H1 (cell line): Measurements from ENCODE around the gene COL4A4. TPM values are rescaled to one million over a fixed set of nuclear protein-coding genes. Genes with fewer than 3 reads are reported as not detected.

Experiments
- CTCF ChIA-PET: fragments of 300-600 bp; sonication (Branson Sonifier 250); formaldehyde crosslinking; loops from one replicate; lab custom pipeline; 2021; ENCODE audit not compliant: partially characterized antibody; lab: Charles Lee
- POLR2A ChIA-PET: fragments of 300-600 bp; sonication (Branson Sonifier 250); formaldehyde crosslinking; loops from one replicate; lab custom pipeline; 2021; ENCODE audit warnings: inconsistent platforms; ENCODE audit not compliant: partially characterized antibody; lab: Charles Lee
- DNase-seq, 2 experiments: peaks; one replicate each; pipeline versions ENCODE4 v3.0.0 to v3.0.0-alpha.2; 2010 to 2022; ENCODE audit warnings: low spot score in 2 of 2, low read depth in 1 of 2, mixed read lengths in 1 of 2
- FAIRE-seq: peaks from 2 replicates; lab custom pipeline; 2011; peaks lifted over from hg19 to GRCh38; lab: Jason Lieb, UNC
- H2AFZ ChIP-seq: 2 replicates; pipeline ENCODE4 v1.8.1; 2012; ENCODE audit warnings: low read length, inconsistent platforms
- H2AK5ac ChIP-seq: 2 replicates; pipeline ENCODE4 v1.6.1; 2013; ENCODE audit warnings: low read depth, low read length
- H2BK120ac ChIP-seq: replicated peaks from 2 replicates; pipeline ENCODE3; 2013; ENCODE audit warnings: low read depth, low read length, inconsistent platforms
- H2BK12ac ChIP-seq: 2 replicates; pipeline ENCODE4 v1.6.1; 2013; ENCODE audit warnings: low read depth, low read length
- H2BK15ac ChIP-seq: 2 replicates; pipeline ENCODE4 v1.6.1; 2013; ENCODE audit warnings: low read length
- H2BK20ac ChIP-seq: 2 replicates; pipeline ENCODE4 v1.6.1; 2013; ENCODE audit warnings: low read length
- H2BK5ac ChIP-seq: 2 replicates; pipeline ENCODE4 v1.6.1; 2013; ENCODE audit warnings: low read depth, low read length
- H3K14ac ChIP-seq: 2 replicates; pipeline ENCODE4 v1.6.1; 2013; ENCODE audit warnings: inconsistent platforms; ENCODE audit not compliant: insufficient read length
- H3K18ac ChIP-seq: 2 replicates; pipeline ENCODE4 v1.6.1; 2013; ENCODE audit warnings: low read length; ENCODE audit errors: extremely low read depth
- H3K23ac ChIP-seq: 2 replicates; pipeline ENCODE4 v1.6.1; 2013; ENCODE audit warnings: inconsistent platforms; ENCODE audit not compliant: insufficient read length
- H3K23me2 ChIP-seq: 2 replicates; pipeline ENCODE4 v1.6.1; 2013; ENCODE audit warnings: low read depth, low read length
- H3K27ac ChIP-seq: 2 replicates; pipeline ENCODE4 v1.6.1; 2011; ENCODE audit warnings: low read depth, low read length, inconsistent platforms
- H3K27me3 ChIP-seq, 4 experiments: replicated peaks in 1 of 4; 1 replicate in 1 of 4; 2 replicates in 3 of 4; pipeline versions ENCODE4 v1.6.1 to v1.8.1; 2011 to 2013; ENCODE audit warnings: low read length in 3 of 4, mild to moderate bottlenecking in 3 of 4, inconsistent platforms in 2 of 4, mixed read lengths in 2 of 4, moderate library complexity in 1 of 4; ENCODE audit not compliant: control insufficient read depth in 3 of 4, insufficient read depth in 3 of 4; ENCODE audit errors: extremely low read depth in 1 of 4
- H3K36me3 ChIP-seq, 4 experiments: 2 replicates each; pipeline versions ENCODE4 v1.6.1 to v1.8.1; 2011 to 2013; ENCODE audit warnings: mild to moderate bottlenecking in 4 of 4, low read length in 3 of 4, moderate library complexity in 2 of 4, control low read depth in 1 of 4, inconsistent platforms in 1 of 4; ENCODE audit not compliant: insufficient read depth in 4 of 4, control insufficient read depth in 2 of 4
- H3K4ac ChIP-seq: replicated peaks from 2 replicates; pipeline ENCODE3; 2013; ENCODE audit warnings: low read length, low read depth, mixed read lengths, inconsistent platforms; ENCODE audit not compliant: insufficient read length
- H3K4me1 ChIP-seq, 4 experiments: replicated peaks in 1 of 4; 1 replicate in 1 of 4; 2 replicates in 3 of 4; pipeline versions ENCODE4 v1.6.1 to v1.8.1; 2011 to 2013; ENCODE audit warnings: low read length in 3 of 4, inconsistent platforms in 2 of 4, mixed read lengths in 1 of 4; ENCODE audit not compliant: insufficient read depth in 4 of 4, control insufficient read depth in 3 of 4
- H3K4me2 ChIP-seq, 2 experiments: 2 replicates each; pipeline versions ENCODE4 v1.6.1 to v1.8.1; 2011 to 2013; ENCODE audit warnings: low read depth in 2 of 2, low read length in 2 of 2, control low read depth in 1 of 2, inconsistent platforms in 1 of 2, mild to moderate bottlenecking in 1 of 2; ENCODE audit not compliant: insufficient read depth in 1 of 2
- H3K4me3 ChIP-seq, 4 experiments: fragments of 200-600, 300-600 bp in 1 of 4; sonication (generic), shearing (Covaris generic), sonication (Bioruptor Twin) in 1 of 4; 2 replicates each; pipeline versions ENCODE4 v1.5.1 to v1.8.1; 2011 to 2016; ENCODE audit warnings: low read length in 4 of 4, low read depth in 3 of 4, control low read depth in 2 of 4, inconsistent platforms in 2 of 4, mild to moderate bottlenecking in 2 of 4, mixed read lengths in 1 of 4, moderate library complexity in 1 of 4; ENCODE audit not compliant: insufficient read depth in 2 of 4; ENCODE audit errors: extremely low read depth in 1 of 4
- H3K56ac ChIP-seq: replicated peaks from 2 replicates; pipeline ENCODE3; 2013; ENCODE audit warnings: low read depth, mild to moderate bottlenecking, mixed read lengths, low read length, inconsistent platforms; ENCODE audit not compliant: insufficient read length
- H3K79me1 ChIP-seq: 2 replicates; pipeline ENCODE4 v1.6.1; 2013; ENCODE audit warnings: low read depth, low read length, control low read depth
- H3K79me2 ChIP-seq, 2 experiments: 2 replicates each; pipeline versions ENCODE4 v1.6.1 to v1.8.1; 2012 to 2013; ENCODE audit warnings: low read length in 2 of 2, mild to moderate bottlenecking in 2 of 2, inconsistent platforms in 1 of 2; ENCODE audit not compliant: insufficient read depth in 2 of 2, control insufficient read depth in 1 of 2
- H3K9ac ChIP-seq, 4 experiments: replicated peaks in 1 of 4; 1 replicate in 1 of 4; 2 replicates in 3 of 4; pipeline versions ENCODE4 v1.6.1 to v1.8.1; 2011 to 2013; ENCODE audit warnings: low read depth in 3 of 4, low read length in 3 of 4, control low read depth in 2 of 4, mild to moderate bottlenecking in 2 of 4, moderate library complexity in 2 of 4, inconsistent platforms in 1 of 4; ENCODE audit errors: extremely low read depth in 1 of 4
- H3K9me3 ChIP-seq, 2 experiments: 2 replicates each; pipeline versions ENCODE4 v1.6.1 to v1.8.1; 2012 to 2013; ENCODE audit warnings: mild to moderate bottlenecking in 2 of 2, moderate library complexity in 2 of 2, control low read depth in 1 of 2, inconsistent platforms in 1 of 2, low read depth in 1 of 2, low read length in 1 of 2, mixed read lengths in 1 of 2; ENCODE audit not compliant: insufficient read depth in 2 of 2
- H4K20me1 ChIP-seq, 2 experiments: replicated peaks in 1 of 2; 2 replicates each; pipeline versions ENCODE3 to v1.8.1; 2011 to 2013; ENCODE audit warnings: inconsistent platforms in 2 of 2, low read length in 2 of 2, mild to moderate bottlenecking in 1 of 2; ENCODE audit not compliant: insufficient read depth in 2 of 2, control insufficient read depth in 1 of 2
- H4K5ac ChIP-seq: 2 replicates; pipeline ENCODE4 v1.6.1; 2013; ENCODE audit warnings: low read length, low read depth, mixed read lengths, inconsistent platforms; ENCODE audit not compliant: insufficient read length
- H4K8ac ChIP-seq: 2 replicates; pipeline ENCODE4 v1.8.0; 2013; ENCODE audit warnings: mild to moderate bottlenecking, moderate library complexity, low read length, inconsistent platforms; ENCODE audit not compliant: insufficient read depth; ENCODE audit errors: extremely low read depth
- H4K91ac ChIP-seq: replicated peaks from 2 replicates; pipeline ENCODE3; 2013; ENCODE audit warnings: low read length, mixed read lengths, inconsistent platforms; ENCODE audit not compliant: insufficient read length
- CBX5 ChIP-seq: fragments of 300-800, 300-1000 bp; sonication (generic); IDR thresholded peaks from 2 replicates; pipeline ENCODE4 v1.7.1; 2016; ENCODE audit warnings: antibody characterized with exemption, low read length, low read depth
- WGBS, 2 experiments: shearing (Covaris generic) in 1 of 2; methylation state at CpG; one replicate each; pipeline versions ENCODE4 v1.1.6 to v1.1.7; 2013 to 2015; ENCODE audit warnings: low lambda C conversion rate in 2 of 2, mixed read lengths in 2 of 2, inconsistent platforms in 1 of 2, low coverage in 1 of 2, missing lambda C conversion rate in 1 of 2; ENCODE audit not compliant: insufficient replicate concordance in 2 of 2, insufficient coverage in 1 of 2, insufficient read length in 1 of 2; ENCODE audit errors: extremely low coverage in 1 of 2, missing lambda C conversion rate in 1 of 2; 5-methylcytosine and 5-hydroxymethylcytosine counted together
- polyA plus RNA-seq, 7 experiments: library from polyadenylated mRNA; depleted of rRNA in 3 of 7; stranded (reverse) in 5 of 7; unstranded in 2 of 7; fragments of >200 nt in 5 of 7; fragments of 200-250 nt in 2 of 7; gene quantifications; 1 replicate in 5 of 7; 2 replicates in 1 of 7; 4 replicates in 1 of 7; pipeline versions ENCODE4 v1.2.1 to v1.2.3, GENCODE V29; 2011 to 2013; ENCODE audit warnings: missing spikeins in 2 of 7, mixed read lengths in 2 of 7
- total RNA-seq: library from RNA; stranded (reverse); fragmentation: NEBNext Ultra II Directional; extraction: Animal tissue kit (Norgen Biotek cat#: 25700); gene quantifications from 2 replicates; pipeline ENCODE4 v1.2.1, GENCODE V29; 2021

COL4A4 gene
- total and polyA plus RNA-seq, 2 of the 8 experiments (the other 6 are each of a cell fraction or from before 2014, with no cell fraction given): 0.33 to 1.7 TPM

GRCh38 chr2:226978300-226978699 lies 185.7 kb downstream of the COL4A4 start:
- H3K4me3 ChIP-seq: no peak overlapping the region
- no peak overlapping the region for H3K18ac ChIP-seq
- H3K23ac ChIP-seq: no peak overlapping the region
- WGBS, 2 experiments: 96% methylated on average over 7 of the region's 7 CpGs; no CpG with 5 or more reads in 1 of the 2 experiments
- H3K9ac ChIP-seq: no peak overlapping the region
- H4K20me1 ChIP-seq: no peaks in the 10 kb centered on the region
- H3K4me2 ChIP-seq: no peak overlapping the region
- no peaks in the 10 kb centered on the region; a peak in 1 of 7 replicates for H3K4me1 ChIP-seq
- no peak overlapping the region for H2BK20ac ChIP-seq
- ChIA-PET CTCF (interaction anchor here (0.7 to 1.4 kb wide), 6 partner anchors 15 to 158 kb away, joined by 3 to 6 read pairs (median 3); no protein-coding TSS in a partner anchor), POLR2A (no interaction called here)
- no peak overlapping the region for H3K4ac ChIP-seq
- DNase-seq (no peak), FAIRE-seq (no peak)
- H2BK15ac ChIP-seq: no peak overlapping the region
- H4K5ac ChIP-seq: no peak overlapping the region
- no peak overlapping the region for H4K8ac ChIP-seq
- no peak overlapping the region for H3K56ac ChIP-seq
- H3K14ac ChIP-seq: no peak overlapping the region
- no peaks in the 10 kb centered on the region for H3K27me3 ChIP-seq
- H2BK5ac ChIP-seq: no peak overlapping the region
- H2BK120ac ChIP-seq: no peak overlapping the region
- no peaks in the 10 kb centered on the region for H3K36me3 ChIP-seq
- H2AK5ac ChIP-seq: no peak overlapping the region
- H2BK12ac ChIP-seq: no peak overlapping the region
- no peaks in the 10 kb centered on the region for H3K79me2 ChIP-seq
- no peaks in the 10 kb centered on the region for H3K9me3 ChIP-seq
- no peak for TF ChIP-seq CBX5
- H3K79me1 ChIP-seq: no peaks in the 10 kb centered on the region
- H3K27ac ChIP-seq: no peak overlapping the region
- H3K23me2 ChIP-seq: no peaks in the 10 kb centered on the region
- H4K91ac ChIP-seq: no peak overlapping the region
- no peak overlapping the region for H2AFZ ChIP-seq
